Testis (tissue), 3 donors: ENCODE results near the gene BMP3. TPM values are rescaled to one million over a fixed set of nuclear protein-coding genes. Genes with fewer than 3 reads are reported as not detected.

Source experiments
- DNase-seq: peaks from one replicate; pipeline ENCODE4 v3.0.0-alpha.2; 2019
- H3K27ac ChIP-seq, 2 donors: fragments of 200-600 bp; sonication (generic); one replicate each; pipeline ENCODE4 v1.5.1; 2019
- H3K27me3 ChIP-seq: fragments of 200-600 bp; sonication (generic); one replicate; pipeline ENCODE4 v1.5.1; 2019
- H3K36me3 ChIP-seq: fragments of 200-600 bp; sonication (generic); one replicate; pipeline ENCODE4 v1.5.1; 2017; ENCODE audit warnings: low read depth; ENCODE audit errors: missing control alignments
- H3K4me1 ChIP-seq: fragments of 200-600 bp; sonication (generic); one replicate; pipeline ENCODE4 v1.5.1; 2019
- H3K4me3 ChIP-seq, 2 donors: fragments of 200-600 bp; sonication (generic); one replicate each; pipeline ENCODE4 v1.5.1; 2017 to 2019
- H3K9me3 ChIP-seq: fragments of 200-600 bp; sonication (generic); one replicate; pipeline ENCODE4 v1.5.1; 2017
- CTCF ChIP-seq, 3 experiments: fragments of 450-650 bp in 2 of 3; fragments of 200-600 bp in 1 of 3; sonication (generic) in 1 of 3; IDR thresholded peaks; one replicate each; pipeline ENCODE4 v1.5.1; 2016 to 2019; ENCODE audit warnings: antibody characterized with exemption in 3 of 3, mild to moderate bottlenecking in 2 of 3, moderate library complexity in 1 of 3
- POLR2A ChIP-seq: fragments of 450-650 bp; IDR thresholded peaks from one replicate; pipeline ENCODE4 v1.6.1; 2017; ENCODE audit warnings: antibody characterized with exemption, mild to moderate bottlenecking, moderate library complexity
- WGBS, 2 donors: methylation state at CpG; one replicate each; pipeline ENCODE4 v1.1.5; 2018; 5-methylcytosine and 5-hydroxymethylcytosine counted together
- intact Hi-C: fragments of 100-400 bp; cut with DNase I; formaldehyde crosslinking; loops from one replicate; pipeline ENCODE4 v1.15.1; 2023; ENCODE audit warnings: low total_unique reads
- polyA plus RNA-seq: library from polyadenylated mRNA; stranded (reverse); fragments of 350-450 nt; fragmentation: Illumina TruSeq; extraction: RNeasy Lipid Tissue Mini Kit (QIAGEN cat#74804); gene quantifications from one replicate; pipeline ENCODE4 v1.2.3, GENCODE V29; 2014; ENCODE audit warnings: low read depth, low replicate concordance; ENCODE audit not compliant: insufficient read depth
- total RNA-seq, 2 donors: library from RNA; depleted of rRNA; stranded (reverse); fragments of >200 nt; gene quantifications; one replicate each; pipeline ENCODE4 v1.2.3, GENCODE V29; 2016

BMP3 gene
- total and polyA plus RNA-seq, 3 donors from 2014 or later: 0.16 to 0.32 (median 0.25) TPM

GRCh38 chr4:81102107-81102506 is 71.6 kb downstream of the BMP3 start:
- no peaks in the 10 kb centered on the region for H3K27me3 ChIP-seq
- no peaks in the 10 kb centered on the region for H3K9me3 ChIP-seq
- H3K27ac ChIP-seq: no peak overlapping the region
- intact Hi-C loops: no loop called here
- no peak overlapping the region for H3K4me3 ChIP-seq
- H3K36me3 ChIP-seq: no peaks in the 10 kb centered on the region
- no peaks in the 10 kb centered on the region for H3K4me1 ChIP-seq
- no peak for DNase-seq
- TF ChIP-seq POLR2A: no peak
- no peak for TF ChIP-seq CTCF (IDR thresholded peaks at IDR 0.05)

- Histone ChIP-seq H3K27ac (no peak overlapping the region), H3K4me1 (no peaks in the 10 kb centered on the region), H3K4me3 (no peak overlapping the region), H3K36me3 (no peaks in the 10 kb centered on the region), H3K9me3 (no peaks in the 10 kb centered on the region), H3K27me3 (no peaks in the 10 kb centered on the region)
- TF ChIP-seq CTCF (IDR thresholded peaks at IDR 0.05): no peak
- TF ChIP-seq POLR2A: no peak
- DNase-seq: no peak
- intact Hi-C loops: no loop called here
- 82 to 87% methylated on average over 4 of the region's 4 CpGs for WGBS, 2 donors
These were observed 75.6 kb downstream of the BMP3 start for GRCh38 chr4:81106150-81106549.

Other genes starting within 250 kb of the BMP3 start
- 1 to 10 TPM; 1.7 to 2.4 TPM for gene PRKG2, start 184.5 kb downstream of the BMP3 start, total RNA-seq
- gene PRKG2, start 184.5 kb downstream of the BMP3 start, polyA plus RNA-seq: 1.3 TPM